Small intestine (tissue), 7 donors: ENCODE data around the gene ABO. TPM values are rescaled to one million over a fixed set of nuclear protein-coding genes. Genes with fewer than 3 reads are reported as not detected.
A peak's percentile ranks its signal among the peaks of the same experiment; 100 is the strongest.
"Not testable (repeated sequence)": the region's sequence is repeated elsewhere in the genome, so short reads cannot be mapped to it uniquely, and the experiment has no call there.

Source experiments
- DNase-seq, 2 donors: peaks; one replicate each; pipeline versions ENCODE4 v3.0.0 to v3.0.0-alpha.2; 2013
- FAIRE-seq: peaks from 2 replicates; lab custom pipeline; 2012; peaks lifted over from hg19 to GRCh38; lab: Jason Lieb, UNC
- H3K27ac ChIP-seq, 3 donors: one replicate each; pipeline ENCODE4 v1.5.1; 2013; ENCODE audit warnings: low read length in 2 of 3, mild to moderate bottlenecking in 2 of 3, control low read depth in 1 of 3, inconsistent platforms in 1 of 3, low read depth in 1 of 3, moderate library complexity in 1 of 3
- H3K27me3 ChIP-seq, 3 donors: one replicate each; pipeline ENCODE4 v1.6.1; 2013; ENCODE audit warnings: low read length in 3 of 3, inconsistent platforms in 1 of 3; ENCODE audit not compliant: control insufficient read depth in 3 of 3, insufficient read depth in 3 of 3
- H3K36me3 ChIP-seq, 3 donors: one replicate each; pipeline ENCODE4 v1.6.1; 2013; ENCODE audit warnings: low read length in 3 of 3, inconsistent platforms in 1 of 3, low read depth in 1 of 3, mild to moderate bottlenecking in 1 of 3, moderate library complexity in 1 of 3; ENCODE audit not compliant: control insufficient read depth in 3 of 3, insufficient read depth in 2 of 3
- H3K4me1 ChIP-seq, 3 donors: one replicate each; pipeline ENCODE4 v1.6.1; 2013; ENCODE audit warnings: low read length in 2 of 3, inconsistent platforms in 1 of 3, low read depth in 1 of 3, mild to moderate bottlenecking in 1 of 3, moderate library complexity in 1 of 3; ENCODE audit not compliant: control insufficient read depth in 3 of 3, insufficient read depth in 2 of 3
- H3K4me3 ChIP-seq, 3 donors: one replicate each; pipeline ENCODE4 v1.5.1; 2013; ENCODE audit warnings: low read length in 3 of 3, control low read depth in 1 of 3, inconsistent platforms in 1 of 3, low read depth in 1 of 3, mild to moderate bottlenecking in 1 of 3, moderate library complexity in 1 of 3
- H3K9me3 ChIP-seq, 2 donors: one replicate each; pipeline ENCODE4 v1.6.1; 2013; ENCODE audit warnings: low read depth in 1 of 2, low read length in 1 of 2; ENCODE audit not compliant: control insufficient read depth in 2 of 2, insufficient read depth in 1 of 2
- WGBS, 3 donors: extraction: QIAGEN DNeasy Blood & Tissue Kit; methylation state at CpG; one replicate each; pipeline ENCODE4 v1.1.7; 2013; 5-methylcytosine and 5-hydroxymethylcytosine counted together
- polyA plus RNA-seq, 4 donors: library from polyadenylated mRNA; stranded (reverse) in 3 of 4; unstranded in 1 of 4; fragments of 200-250 nt in 3 of 4; fragments of 120-200 nt in 1 of 4; gene quantifications; one replicate each; pipeline versions ENCODE4 v1.2.1 to v1.2.3, GENCODE V29; 2013
- donor health status: healthy with polysubstance abuse.
- donor health status: control.
- donor health status: control.
- donor health status: Bipolar disorder and iron deficiency.
- donor health status: healthy.

ABO gene
- polyA plus RNA-seq, 4 donors: 9.5 to 46.4 (median 31.9) TPM

DNA sequence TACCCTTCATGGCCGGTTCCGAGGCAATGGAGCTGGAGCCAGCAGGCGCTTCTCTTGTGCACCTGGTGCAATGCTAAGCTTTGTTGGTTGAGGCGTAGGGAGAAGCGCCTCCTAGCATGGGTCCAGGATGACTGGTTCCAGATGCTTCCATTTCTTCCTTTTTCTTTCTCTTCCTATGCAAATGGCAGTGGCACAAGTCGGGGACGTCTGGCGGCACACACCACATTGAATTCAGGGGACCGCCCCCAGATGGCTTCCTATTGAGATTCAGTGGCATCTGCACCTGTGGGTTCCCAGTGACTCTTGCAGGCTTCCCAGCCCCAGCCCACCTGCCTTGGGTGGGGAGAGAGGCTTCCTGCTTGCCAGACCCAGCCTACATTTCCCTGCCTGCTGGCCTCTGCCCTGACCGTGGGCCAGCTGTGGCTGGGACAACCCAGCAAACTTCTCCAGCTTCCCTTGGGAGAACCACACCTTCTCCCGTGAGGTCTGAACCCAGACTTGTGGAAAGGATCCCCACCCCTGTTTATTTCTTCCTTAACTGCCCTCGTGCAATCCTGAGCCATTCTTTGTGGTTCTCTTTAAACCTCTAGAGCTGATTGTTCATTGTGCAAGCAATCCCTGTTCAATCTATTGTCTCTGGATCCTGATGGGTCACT lies 57.5 kb downstream of the ABO start:
- DNase-seq, H3K27me3 ChIP-seq, FAIRE-seq, H3K9me3 ChIP-seq, H3K4me3 ChIP-seq, H3K4me1 ChIP-seq, H3K36me3 ChIP-seq, H3K27ac ChIP-seq: not testable (repeated sequence)
- 64 to 72% (median 66%) methylated on average over 12 of the region's 12 CpGs for WGBS, 3 donors

GRCh38 chr9:133214276-133214675 lies 60.7 kb downstream of the ABO start:
- H3K9me3 ChIP-seq, H3K36me3 ChIP-seq, H3K27ac ChIP-seq, FAIRE-seq, H3K4me3 ChIP-seq, H3K27me3 ChIP-seq, H3K4me1 ChIP-seq: not testable (repeated sequence)
- 31 to 51% (median 35%) methylated on average over 4 of the region's 4 CpGs for WGBS, 3 donors
- peak in 1 of 2 donors; percentile 23 for DNase-seq

GRCh38 chr9:133210609-133211008 lies 64.4 kb downstream of the ABO start:
- WGBS, 3 donors: 69 to 86% (median 76%) methylated on average over 7 of the region's 7 CpGs
- no peaks in the 10 kb centered on the region for H3K36me3 ChIP-seq
- no peaks in the 10 kb centered on the region for H3K9me3 ChIP-seq
- no peak overlapping the region for H3K27ac ChIP-seq
- no peaks in the 10 kb centered on the region for H3K4me1 ChIP-seq
- DNase-seq: no peak
- no peak overlapping the region for H3K4me3 ChIP-seq
- peaks cover 0 to 3% (median 2%) of the 10 kb centered on the region in 3 donors for H3K27me3 ChIP-seq
- FAIRE-seq: no peak

DNA sequence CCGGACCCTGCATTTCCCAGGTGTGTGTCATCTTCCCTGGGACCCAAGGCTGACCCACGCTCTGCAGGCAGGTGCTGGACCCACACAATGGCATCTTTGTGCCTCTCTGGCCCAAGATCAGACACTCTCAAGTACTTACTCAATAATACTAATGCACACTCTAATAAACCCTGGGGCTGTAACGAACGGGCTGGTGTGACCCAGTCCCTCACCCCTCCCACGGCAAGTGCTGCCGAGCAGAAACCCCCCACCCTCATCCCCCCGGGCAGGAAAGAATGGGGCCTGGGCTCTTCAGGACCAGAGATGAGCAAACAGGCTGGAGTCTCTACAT lies 64.8 kb downstream of the ABO start:
- Histone ChIP-seq H3K36me3 (no peaks in the 10 kb centered on the region), H3K9me3 (no peaks in the 10 kb centered on the region), H3K27ac (no peak overlapping the region), H3K27me3 (peaks cover 0 to 3% (median 0%) of the 10 kb centered on the region in 3 donors), H3K4me3 (no peak overlapping the region), H3K4me1 (no peaks in the 10 kb centered on the region)
- FAIRE-seq (no peak), DNase-seq (no peak)
- 8 to 51% (median 27%) methylated on average over 7 of the region's 7 CpGs for WGBS, 3 donors

- H3K27ac ChIP-seq, H3K9me3 ChIP-seq, H3K4me3 ChIP-seq, H3K27me3 ChIP-seq, DNase-seq, FAIRE-seq, H3K36me3 ChIP-seq, H3K4me1 ChIP-seq: not testable (repeated sequence)
- WGBS, 3 donors: 46 to 69% (median 60%) methylated on average over 22 to 29 of the region's 29 CpGs
These were observed 65.4 kb downstream of the ABO start for GRCh38 chr9:133209327-133210201.

GRCh38 chr9:133208880-133209300 lies 66.1 kb downstream of the ABO start, which contains the start of gene OBP2B:
OBP2B (minus strand) TSS chr9:133209250; CDS start chr9:133209199, 51 bp downstream.
- not testable (repeated sequence) for FAIRE-seq, H3K9me3 ChIP-seq, H3K27me3 ChIP-seq, DNase-seq, H3K36me3 ChIP-seq, H3K4me3 ChIP-seq, H3K4me1 ChIP-seq, H3K27ac ChIP-seq
- 82 to 92% methylated on average over 5 to 11 of the region's 18 CpGs; no CpG with 5 or more reads in 1 of the 3 donors for WGBS, 3 donors

GRCh38 chr9:133208171-133208879 lies 66.7 kb downstream of the ABO start:
- 83 to 88% (median 87%) methylated on average over 11 to 15 of the region's 16 CpGs for WGBS, 3 donors
- not testable (repeated sequence) for H3K27ac ChIP-seq, DNase-seq, H3K9me3 ChIP-seq, FAIRE-seq, H3K27me3 ChIP-seq, H3K4me1 ChIP-seq, H3K36me3 ChIP-seq, H3K4me3 ChIP-seq

DNA sequence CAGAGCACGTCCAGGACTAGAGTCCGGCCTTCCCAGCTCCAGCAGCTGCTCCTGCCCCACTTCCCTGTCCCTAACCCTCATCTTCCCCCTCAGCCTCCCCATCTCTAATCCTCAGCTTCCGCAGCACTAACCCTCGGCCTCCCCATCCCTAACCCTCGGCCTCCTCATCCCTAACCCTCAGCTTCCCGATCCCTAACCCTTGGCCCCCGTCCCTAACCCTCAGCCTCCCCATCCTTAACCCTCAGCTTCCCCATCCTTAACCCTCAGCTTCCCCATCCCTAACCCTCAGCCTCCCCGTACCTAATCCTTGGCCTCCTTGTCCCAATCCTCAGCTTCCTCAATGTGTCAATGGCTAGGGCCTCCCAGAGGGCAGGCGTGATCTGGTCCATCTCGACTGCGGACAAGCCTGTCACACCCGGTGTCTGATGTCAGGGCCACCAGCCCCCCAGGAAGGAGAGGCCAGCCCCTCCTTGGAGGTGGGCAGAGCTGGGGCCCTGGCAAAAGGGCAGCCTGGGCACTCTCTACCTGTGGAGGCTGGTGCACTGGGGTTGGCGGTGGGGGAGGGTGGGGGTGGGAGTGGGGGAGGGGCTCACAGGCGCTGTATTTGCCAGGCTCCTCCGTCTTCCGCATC lies 67.3 kb downstream of the ABO start:
- FAIRE-seq: no peak
- 77 to 87% (median 79%) methylated on average over 16 of the region's 16 CpGs for WGBS, 3 donors
- H3K27ac ChIP-seq: no peak overlapping the region

More for the DNA sequence above, 67.3 kb downstream of the ABO start:
- no peaks in the 10 kb centered on the region for H3K4me1 ChIP-seq
- peaks cover 0 to 3% (median 0%) of the 10 kb centered on the region in 3 donors for H3K27me3 ChIP-seq
- no peaks in the 10 kb centered on the region for H3K9me3 ChIP-seq
- no peaks in the 10 kb centered on the region for H3K36me3 ChIP-seq
- no peak overlapping the region for H3K4me3 ChIP-seq
- no peak for DNase-seq
